HUES64 (cell line): ENCODE results near the gene SPATA17.

Experiments
- H3K27ac ChIP-seq: 2 replicates; pipeline ENCODE4 v1.7.0; 2013; ENCODE audit warnings: low read depth, low read length, inconsistent platforms
- H3K27me3 ChIP-seq: 2 replicates; pipeline ENCODE4 v1.6.1; 2013; ENCODE audit warnings: mild to moderate bottlenecking, low read length; ENCODE audit not compliant: insufficient read depth
- H3K36me3 ChIP-seq: 2 replicates; pipeline ENCODE4 v1.6.1; 2013; ENCODE audit warnings: mild to moderate bottlenecking, low read length; ENCODE audit not compliant: insufficient read depth
- H3K4me1 ChIP-seq: 2 replicates; pipeline ENCODE4 v1.6.1; 2013; ENCODE audit warnings: mild to moderate bottlenecking, low read length, moderate library complexity; ENCODE audit not compliant: insufficient read depth
- H3K4me3 ChIP-seq: 2 replicates; pipeline ENCODE4 v1.5.1; 2013; ENCODE audit warnings: mild to moderate bottlenecking, low read length, moderate library complexity
- H3K9ac ChIP-seq: 2 replicates; pipeline ENCODE4 v1.6.1; 2013; ENCODE audit warnings: mild to moderate bottlenecking, low read depth, low read length
- H3K9me3 ChIP-seq: 2 replicates; pipeline ENCODE4 v1.6.1; 2013; ENCODE audit warnings: low read depth, low read length; ENCODE audit not compliant: insufficient read depth
- WGBS: fragments of 150-250, 120-280 bp; methylation state at CpG from one replicate; pipeline ENCODE4 v1.1.7; 2013; ENCODE audit warnings: missing lambda C conversion rate; 5-methylcytosine and 5-hydroxymethylcytosine counted together

The SPATA17 gene

GRCh38 chr1:217857061-217857460, 225.9 kb downstream of the SPATA17 start:
- WGBS = 93% methylated on average over 5 of the region's 5 CpGs
- no peaks in the 10 kb centered on the region for H3K27me3 ChIP-seq
- H3K4me1 ChIP-seq = no peaks in the 10 kb centered on the region
- H3K4me3 ChIP-seq = no peak overlapping the region
- no peaks in the 10 kb centered on the region for H3K9me3 ChIP-seq
- H3K36me3 ChIP-seq = no peaks in the 10 kb centered on the region
- H3K27ac ChIP-seq = no peak overlapping the region
- H3K9ac ChIP-seq = no peak overlapping the region

DNA sequence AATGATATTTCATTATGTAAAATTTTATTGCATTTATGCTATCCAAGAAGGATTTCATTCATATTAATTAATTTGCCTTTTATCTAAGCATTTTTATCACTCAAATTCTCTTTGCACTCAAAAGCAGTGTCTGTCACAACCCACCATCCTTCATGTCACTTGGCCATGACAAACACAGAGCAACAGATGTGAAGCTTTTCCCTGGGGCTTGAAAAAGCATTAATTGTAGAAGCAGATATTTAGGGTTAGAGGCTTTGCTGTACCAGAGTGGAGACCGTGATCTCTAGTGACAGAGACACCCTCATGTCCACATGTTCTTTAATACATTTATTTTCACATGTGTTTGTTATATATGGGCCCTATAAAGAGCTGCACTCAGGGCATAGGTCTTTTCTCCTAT, 230.5 kb downstream of the SPATA17 start:
- H3K4me3 ChIP-seq = no peak overlapping the region
- no peaks in the 10 kb centered on the region for H3K9me3 ChIP-seq
- WGBS = no CpG with 5 or more reads among the region's 1 CpG
- H3K36me3 ChIP-seq = no peaks in the 10 kb centered on the region
- H3K9ac ChIP-seq = no peak overlapping the region
- H3K4me1 ChIP-seq = no peaks in the 10 kb centered on the region
- no peaks in the 10 kb centered on the region for H3K27me3 ChIP-seq
- H3K27ac ChIP-seq = no peak overlapping the region

DNA sequence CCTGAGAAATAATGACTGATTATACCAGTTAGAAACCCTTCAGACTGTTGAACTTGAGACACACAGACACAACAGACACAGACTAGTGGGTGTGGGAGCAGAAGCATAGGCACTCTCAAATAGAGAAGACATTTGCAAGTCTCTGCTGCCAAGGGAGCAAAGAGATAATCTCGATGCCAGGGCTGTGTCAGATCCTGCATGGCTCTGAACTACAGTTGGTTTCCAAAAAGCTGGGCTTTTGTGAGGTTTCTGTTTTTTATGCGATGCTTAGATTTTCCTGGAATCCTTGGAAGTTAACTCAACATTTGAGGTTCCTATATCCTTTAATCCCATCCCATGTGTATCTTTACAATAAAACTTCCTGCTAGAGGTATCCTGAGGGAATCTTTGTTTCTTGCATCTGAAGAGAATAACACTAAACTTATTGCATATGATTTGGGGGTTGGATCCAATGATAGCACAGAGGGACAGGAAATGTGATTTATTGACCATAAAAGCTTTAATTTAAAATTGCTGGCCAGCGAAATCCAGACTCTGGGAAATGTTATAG, 236.4 kb downstream of the SPATA17 start:
- no peak overlapping the region for H3K9ac ChIP-seq
- no peaks in the 10 kb centered on the region for H3K4me1 ChIP-seq
- H3K9me3 ChIP-seq = no peaks in the 10 kb centered on the region
- no peak overlapping the region for H3K4me3 ChIP-seq
- no peak overlapping the region for H3K27ac ChIP-seq
- no peaks in the 10 kb centered on the region for H3K27me3 ChIP-seq
- 98% methylated on average over 3 of the region's 3 CpGs for WGBS
- no peaks in the 10 kb centered on the region for H3K36me3 ChIP-seq

DNA sequence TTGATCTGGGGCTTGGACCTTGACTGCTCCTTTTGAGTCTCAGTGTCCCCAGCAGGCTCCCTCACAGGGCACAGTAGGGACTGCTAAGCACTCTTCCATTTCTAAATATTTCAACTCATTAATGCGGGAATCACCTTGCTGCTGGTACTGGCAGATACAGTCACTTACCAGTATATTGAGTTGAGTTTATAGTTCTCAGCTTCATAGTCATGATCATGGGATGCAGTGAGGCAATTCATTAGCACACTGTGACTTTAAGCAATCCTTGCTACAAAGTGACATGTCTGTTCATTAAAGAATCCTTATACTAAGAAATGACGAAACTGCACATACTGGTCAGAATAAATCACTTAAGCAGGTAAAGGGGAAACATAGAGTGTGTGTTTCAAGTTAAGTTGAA, 240.8 kb downstream of the SPATA17 start:
- WGBS = 100% methylated on average over 2 of the region's 2 CpGs
- Histone ChIP-seq H3K27me3 (no peaks in the 10 kb centered on the region), H3K4me1 (no peaks in the 10 kb centered on the region), H3K9ac (no peak overlapping the region), H3K36me3 (no peaks in the 10 kb centered on the region), H3K27ac (no peak overlapping the region), H3K9me3 (no peaks in the 10 kb centered on the region), H3K4me3 (no peak overlapping the region)

- no peaks in the 10 kb centered on the region for H3K36me3 ChIP-seq
- no peaks in the 10 kb centered on the region for H3K4me1 ChIP-seq
- no peak overlapping the region for H3K4me3 ChIP-seq
- no peak overlapping the region for H3K9ac ChIP-seq
- no peaks in the 10 kb centered on the region for H3K27me3 ChIP-seq
- no peak overlapping the region for H3K27ac ChIP-seq
- no peaks in the 10 kb centered on the region for H3K9me3 ChIP-seq
Observed at GRCh38 chr1:217875229-217875628, 244.1 kb downstream of the SPATA17 start.

DNA sequence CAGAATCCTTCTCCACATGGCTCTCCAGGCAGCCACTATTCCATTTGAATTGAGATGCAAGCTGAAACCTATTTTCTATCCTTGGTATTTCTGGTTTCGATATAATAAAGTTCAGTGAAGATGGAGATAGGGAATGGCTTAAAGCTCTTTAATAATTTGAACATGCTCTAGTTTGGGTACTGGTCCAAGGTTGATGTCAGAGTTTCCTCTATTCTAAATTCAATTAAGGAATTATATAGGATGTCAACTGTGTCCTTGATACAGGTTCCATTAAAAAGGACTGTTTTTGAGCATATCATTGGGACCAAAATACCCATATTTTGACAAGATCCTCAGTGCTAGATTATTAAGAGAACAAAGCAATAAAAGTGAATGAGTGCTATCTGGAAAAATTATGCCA, 245.3 kb downstream of the SPATA17 start:
- H3K4me1 ChIP-seq = no peaks in the 10 kb centered on the region
- no peak overlapping the region for H3K4me3 ChIP-seq
- no peaks in the 10 kb centered on the region for H3K9me3 ChIP-seq
- H3K9ac ChIP-seq = no peak overlapping the region
- no peak overlapping the region for H3K27ac ChIP-seq
- no peaks in the 10 kb centered on the region for H3K27me3 ChIP-seq
- WGBS = 94% methylated on average over 1 of the region's 1 CpG
- H3K36me3 ChIP-seq = no peaks in the 10 kb centered on the region

- Histone ChIP-seq H3K27ac (no peak overlapping the region), H3K27me3 (no peaks in the 10 kb centered on the region), H3K9ac (no peak overlapping the region), H3K9me3 (no peaks in the 10 kb centered on the region), H3K36me3 (no peaks in the 10 kb centered on the region), H3K4me3 (no peak overlapping the region), H3K4me1 (no peaks in the 10 kb centered on the region)
- WGBS = 100% methylated on average over 3 of the region's 5 CpGs
Observed at GRCh38 chr1:217876896-217877295, 245.8 kb downstream of the SPATA17 start.

DNA sequence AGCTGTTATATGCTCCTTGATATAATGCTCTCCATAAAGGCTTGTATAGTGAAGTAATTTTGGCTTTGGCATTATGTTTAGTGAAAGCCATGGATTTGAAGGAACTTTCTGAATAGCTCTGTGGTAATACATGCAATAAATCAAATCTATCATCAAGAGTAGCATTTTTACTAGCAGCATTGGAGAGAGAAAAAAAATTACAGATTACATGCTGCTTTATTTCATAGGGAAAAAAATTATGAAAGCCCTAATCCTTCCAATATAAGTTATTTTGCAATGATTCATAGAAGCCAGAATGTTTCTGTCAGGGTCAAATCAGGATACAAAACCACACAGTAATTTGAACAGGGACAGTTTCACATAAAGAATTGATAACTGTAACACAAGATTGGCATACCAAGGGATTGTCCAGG, 250.0 kb downstream of the SPATA17 start:
- Histone ChIP-seq H3K27ac (no peak overlapping the region), H3K9ac (no peak overlapping the region), H3K9me3 (no peaks in the 10 kb centered on the region), H3K4me3 (no peak overlapping the region), H3K36me3 (no peaks in the 10 kb centered on the region), H3K27me3 (no peaks in the 10 kb centered on the region), H3K4me1 (no peaks in the 10 kb centered on the region)

DNA sequence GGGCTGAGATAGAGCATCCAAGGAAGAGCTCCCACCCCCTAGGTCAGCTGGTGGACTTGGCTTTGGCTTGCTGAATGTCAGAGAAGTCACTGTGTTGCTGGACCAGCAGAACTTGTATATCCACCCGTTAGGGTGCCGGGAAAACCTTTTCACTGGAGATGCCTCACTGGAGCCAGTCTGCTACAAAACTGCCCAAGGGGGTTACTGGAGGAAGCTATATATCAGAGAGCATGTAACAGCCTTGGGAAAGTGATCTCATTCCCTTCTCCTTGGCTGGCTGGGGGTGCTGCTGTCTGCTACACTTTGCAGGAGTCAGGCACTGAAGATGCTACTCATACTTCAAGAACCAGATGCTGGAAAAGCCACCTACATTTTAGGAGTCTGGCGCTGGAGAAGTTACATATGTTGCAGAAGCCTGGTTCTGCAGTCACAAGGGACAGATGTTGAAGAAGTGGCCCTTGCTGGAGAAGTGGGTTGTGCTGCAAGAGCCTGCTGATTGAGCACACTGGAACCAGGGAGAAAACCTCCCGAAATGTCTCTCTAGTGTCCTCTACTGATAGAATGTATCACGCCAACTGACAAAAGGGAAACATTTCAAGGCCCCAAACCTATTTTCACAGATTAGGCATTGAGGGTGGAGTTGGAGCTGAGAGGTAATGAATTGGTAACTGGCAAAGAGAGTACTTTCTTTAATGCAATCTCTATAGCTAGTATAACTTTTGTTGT, 250.6 kb downstream of the SPATA17 start:
- H3K27ac ChIP-seq = no peak overlapping the region
- no peaks in the 10 kb centered on the region for H3K36me3 ChIP-seq
- WGBS = 83% methylated on average over 5 of the region's 5 CpGs
- no peaks in the 10 kb centered on the region for H3K27me3 ChIP-seq
- H3K4me1 ChIP-seq = no peaks in the 10 kb centered on the region
- no peak overlapping the region for H3K4me3 ChIP-seq
- H3K9me3 ChIP-seq = no peaks in the 10 kb centered on the region
- no peak overlapping the region for H3K9ac ChIP-seq

DNA sequence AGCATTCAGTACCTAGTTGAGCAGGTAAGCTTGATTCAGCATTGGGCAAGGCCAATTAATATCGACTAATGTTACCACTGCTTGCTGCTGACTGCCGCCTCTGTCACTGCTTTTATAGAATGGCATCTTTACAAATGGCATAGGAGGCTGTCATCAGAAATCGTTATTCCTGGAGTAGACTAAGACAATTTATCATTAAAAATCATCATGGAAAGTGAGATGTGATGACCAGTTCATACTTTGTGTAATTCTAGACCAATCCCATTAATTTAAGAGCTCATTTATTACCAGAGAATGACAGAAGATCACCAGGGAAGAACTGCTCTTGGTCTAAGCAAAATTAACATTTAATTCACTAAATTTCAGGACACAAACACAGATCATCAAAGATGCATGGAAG, 254.0 kb downstream of the SPATA17 start:
- WGBS = 97% methylated on average over 2 of the region's 3 CpGs
- H3K36me3 ChIP-seq = no peaks in the 10 kb centered on the region
- no peak overlapping the region for H3K9ac ChIP-seq
- no peaks in the 10 kb centered on the region for H3K9me3 ChIP-seq
- H3K4me1 ChIP-seq = no peaks in the 10 kb centered on the region
- no peaks in the 10 kb centered on the region for H3K27me3 ChIP-seq
- H3K4me3 ChIP-seq = no peak overlapping the region
- no peak overlapping the region for H3K27ac ChIP-seq

GRCh38 chr1:217888328-217888727, 257.2 kb downstream of the SPATA17 start:
- H3K27ac ChIP-seq = no peak overlapping the region
- no peaks in the 10 kb centered on the region for H3K36me3 ChIP-seq
- no peak overlapping the region for H3K4me3 ChIP-seq
- H3K4me1 ChIP-seq = no peaks in the 10 kb centered on the region
- H3K9ac ChIP-seq = no peak overlapping the region
- no peaks in the 10 kb centered on the region for H3K9me3 ChIP-seq
- H3K27me3 ChIP-seq = no peaks in the 10 kb centered on the region
- 93% methylated on average over 2 of the region's 2 CpGs for WGBS

DNA sequence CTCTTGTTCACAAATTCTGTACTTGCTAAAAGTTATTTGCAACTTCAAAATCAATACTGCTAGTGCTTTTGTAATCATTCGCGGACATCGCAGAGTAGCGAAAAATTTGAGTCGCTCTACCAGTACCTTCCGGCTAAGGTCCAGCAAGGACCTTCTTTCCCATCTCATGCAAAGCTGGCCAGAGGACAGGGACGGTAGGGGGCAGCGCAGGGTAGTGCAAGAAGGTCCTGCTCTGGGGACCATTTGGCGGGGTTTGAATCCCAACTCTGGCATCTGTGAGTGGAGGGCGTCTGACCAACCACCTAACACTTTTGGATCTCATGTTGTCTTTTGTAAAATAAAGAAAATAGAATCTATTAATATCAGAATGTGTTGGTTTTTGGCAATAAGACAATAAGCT, 258.3 kb downstream of the SPATA17 start:
- Histone ChIP-seq H3K4me3 (no peak overlapping the region), H3K36me3 (no peaks in the 10 kb centered on the region), H3K27ac (no peak overlapping the region), H3K27me3 (no peaks in the 10 kb centered on the region), H3K9me3 (no peaks in the 10 kb centered on the region), H3K4me1 (no peaks in the 10 kb centered on the region), H3K9ac (no peak overlapping the region)
- WGBS = 52% methylated on average over 9 of the region's 10 CpGs
